Type B pancreatic cell (in vitro differentiated cells): ENCODE results near the gene FNDC5. TPM values are rescaled to one million over a fixed set of nuclear protein-coding genes. Genes with fewer than 3 reads are reported as not detected.

Experiments
- DNase-seq: peaks from one replicate; pipeline ENCODE4 v3.0.0; 2021; ENCODE audit warnings: mixed read lengths; ENCODE audit not compliant: unreplicated experiment; ENCODE audit errors: extremely low spot score
- H3K27ac Mint-ChIP-seq: 2 replicates; pipeline ENCODE4 v1.8.0; 2021; ENCODE audit warnings: mild to moderate bottlenecking, mixed read lengths
- H3K27me3 Mint-ChIP-seq: 2 replicates; pipeline ENCODE4 v1.8.0; 2021; ENCODE audit warnings: mixed read lengths
- H3K36me3 Mint-ChIP-seq: 2 replicates; pipeline ENCODE4 v1.8.0; 2021; ENCODE audit warnings: mixed read lengths
- H3K4me1 Mint-ChIP-seq: one replicate; pipeline ENCODE4 v1.8.0; 2021; ENCODE audit warnings: mixed read lengths; ENCODE audit not compliant: unreplicated experiment
- H3K4me3 Mint-ChIP-seq: 2 replicates; pipeline ENCODE4 v1.8.0; 2021; ENCODE audit warnings: mild to moderate bottlenecking, mixed read lengths
- H3K9me3 Mint-ChIP-seq: 2 replicates; pipeline ENCODE4 v1.8.0; 2021; ENCODE audit warnings: mixed read lengths
- CTCF ChIP-seq: fragments of 200-600 bp; sonication (generic); conservative IDR thresholded peaks from 2 replicates; pipeline ENCODE4 v1.5.0; 2021; ENCODE audit warnings: antibody characterized with exemption, mild to moderate bottlenecking
- total RNA-seq: library from RNA; stranded (reverse); gene quantifications from 2 replicates; pipeline ENCODE4 v1.2.1, GENCODE V29; 2021; ENCODE audit warnings: low replicate concordance

FNDC5 gene
- total RNA-seq, 1 donor from 2014 or later, result 49.9 TPM

GRCh38 chr1:32884726-32885125, 14.0 kb upstream of the FNDC5 start:
- no peak overlapping the region for H3K27ac Mint-ChIP-seq
- DNase-seq, result no peak
- no peak for TF ChIP-seq CTCF
- peaks cover 9% of the 10 kb centered on the region for H3K4me1 Mint-ChIP-seq
- H3K36me3 Mint-ChIP-seq, result no peaks in the 10 kb centered on the region
- no peak overlapping the region for H3K4me3 Mint-ChIP-seq
- H3K27me3 Mint-ChIP-seq, result peaks cover 52% of the 10 kb centered on the region
- no peaks in the 10 kb centered on the region for H3K9me3 Mint-ChIP-seq

- TF ChIP-seq CTCF, result no peak
- Mint-ChIP-seq H3K9me3 (no peaks in the 10 kb centered on the region), H3K4me3 (no peak overlapping the region), H3K36me3 (no peaks in the 10 kb centered on the region), H3K27me3 (peaks cover 45% of the 10 kb centered on the region), H3K4me1 (peaks cover 9% of the 10 kb centered on the region), H3K27ac (no peak overlapping the region)
- DNase-seq, result no peak
Observed at GRCh38 chr1:32884032-32884372, 13.3 kb upstream of the FNDC5 start.

- Mint-ChIP-seq H3K36me3 (no peaks in the 10 kb centered on the region), H3K9me3 (no peaks in the 10 kb centered on the region), H3K27me3 (peaks cover 41% of the 10 kb centered on the region), H3K4me1 (peaks cover 9% of the 10 kb centered on the region), H3K4me3 (no peak overlapping the region), H3K27ac (no peak overlapping the region)
- no peak for DNase-seq
- TF ChIP-seq CTCF, result no peak
Observed at GRCh38 chr1:32883338-32884031, 12.8 kb upstream of the FNDC5 start.

GRCh38 chr1:32881871-32882850, 11.4 kb upstream of the FNDC5 start:
- DNase-seq, result no peak
- peaks cover 28% of the 10 kb centered on the region for H3K27me3 Mint-ChIP-seq
- H3K36me3 Mint-ChIP-seq, result no peaks in the 10 kb centered on the region
- TF ChIP-seq CTCF, result no peak
- peaks cover 9% of the 10 kb centered on the region for H3K4me1 Mint-ChIP-seq
- no peak overlapping the region for H3K4me3 Mint-ChIP-seq
- no peaks in the 10 kb centered on the region for H3K9me3 Mint-ChIP-seq
- H3K27ac Mint-ChIP-seq, result no peak overlapping the region

- H3K4me1 Mint-ChIP-seq, result peaks cover 7% of the 10 kb centered on the region
- no peak overlapping the region for H3K27ac Mint-ChIP-seq
Observed at GRCh38 chr1:32881291-32881690, 10.6 kb upstream of the FNDC5 start.

More at GRCh38 chr1:32881291-32881690, 10.6 kb upstream of the FNDC5 start:
- Mint-ChIP-seq H3K9me3 (no peaks in the 10 kb centered on the region), H3K4me3 (no peak overlapping the region), H3K27me3 (peaks cover 22% of the 10 kb centered on the region), H3K36me3 (no peaks in the 10 kb centered on the region)
- TF ChIP-seq CTCF, result no peak
- DNase-seq, result no peak
